DND-41 (cell line): Measurements from ENCODE around the gene TM4SF5.

Experiments
- EZH2 ChIP-seq: IDR thresholded peaks from 3 replicates; pipeline ENCODE4 v1.6.1; 2012; ENCODE audit warnings: borderline replicate concordance, low read depth, mild to moderate bottlenecking, moderate library complexity, low read length, inconsistent platforms; ENCODE audit not compliant: severe bottlenecking
- TF ChIP-seq, protein P1 (sequence below): IDR thresholded peaks from 2 replicates; pipeline ENCODE4 v1.5.1; 2012; ENCODE audit warnings: borderline replicate concordance, low read length, moderate library complexity, mild to moderate bottlenecking; ENCODE audit not compliant: poor library complexity, severe bottlenecking; ENCODE audit errors: extremely low read depth

DNA sequence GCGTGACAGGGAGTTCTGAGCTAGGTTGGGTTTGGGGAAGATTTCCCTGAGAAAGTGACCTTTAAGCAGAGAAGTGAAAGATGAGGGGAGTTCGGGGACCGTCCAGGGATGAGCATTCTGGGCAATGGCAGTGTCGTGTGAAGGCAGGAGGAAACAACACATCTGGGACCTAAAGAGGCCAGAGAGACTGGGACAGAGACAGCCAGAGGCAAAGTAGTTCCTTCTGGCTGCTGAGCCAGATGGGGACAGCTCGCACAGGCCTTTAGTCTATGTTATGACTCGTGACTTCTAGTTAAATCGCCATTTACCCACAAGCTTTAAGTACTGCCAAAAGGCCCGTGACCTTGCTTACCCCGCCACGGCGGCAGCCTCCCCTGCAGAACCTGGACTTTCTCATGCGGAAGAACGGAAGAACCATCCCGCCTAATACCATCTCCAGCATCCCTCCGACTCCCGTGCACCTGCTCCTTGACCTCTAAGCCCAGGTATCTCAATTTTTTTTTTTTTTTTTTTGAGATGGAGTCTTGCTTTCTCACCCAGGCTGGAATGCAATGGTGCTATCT is 48.9 kb upstream of the TM4SF5 start:
- TF ChIP-seq, protein P1, sequence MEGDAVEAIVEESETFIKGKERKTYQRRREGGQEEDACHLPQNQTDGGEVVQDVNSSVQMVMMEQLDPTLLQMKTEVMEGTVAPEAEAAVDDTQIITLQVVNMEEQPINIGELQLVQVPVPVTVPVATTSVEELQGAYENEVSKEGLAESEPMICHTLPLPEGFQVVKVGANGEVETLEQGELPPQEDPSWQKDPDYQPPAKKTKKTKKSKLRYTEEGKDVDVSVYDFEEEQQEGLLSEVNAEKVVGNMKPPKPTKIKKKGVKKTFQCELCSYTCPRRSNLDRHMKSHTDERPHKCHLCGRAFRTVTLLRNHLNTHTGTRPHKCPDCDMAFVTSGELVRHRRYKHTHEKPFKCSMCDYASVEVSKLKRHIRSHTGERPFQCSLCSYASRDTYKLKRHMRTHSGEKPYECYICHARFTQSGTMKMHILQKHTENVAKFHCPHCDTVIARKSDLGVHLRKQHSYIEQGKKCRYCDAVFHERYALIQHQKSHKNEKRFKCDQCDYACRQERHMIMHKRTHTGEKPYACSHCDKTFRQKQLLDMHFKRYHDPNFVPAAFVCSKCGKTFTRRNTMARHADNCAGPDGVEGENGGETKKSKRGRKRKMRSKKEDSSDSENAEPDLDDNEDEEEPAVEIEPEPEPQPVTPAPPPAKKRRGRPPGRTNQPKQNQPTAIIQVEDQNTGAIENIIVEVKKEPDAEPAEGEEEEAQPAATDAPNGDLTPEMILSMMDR: no peak
- TF ChIP-seq EZH2: no peak
